Pericardium fibroblast (primary cell): Measurements from ENCODE around the gene TMEM41B. TPM values are rescaled to one million over a fixed set of nuclear protein-coding genes. Genes with fewer than 3 reads are reported as not detected.

ENCODE experiments used
- total RNA-seq: library from RNA; depleted of rRNA; stranded (reverse); fragments of >200 nt; gene quantifications from 2 replicates; pipeline ENCODE4 v1.2.3, GENCODE V29; 2015

TMEM41B gene
- 26.2 and 42.4 TPM in 2 replicates for total RNA-seq

GRCh38 chr11:9314291-9315077, at the start of gene TMEM41B:
TMEM41B (minus strand) TSS chr11:9314593; CDS start chr11:9314441, 152 bp downstream.

GRCh38 chr11:9265211-9266131, 48.9 kb downstream of the TMEM41B start, which contains the start of gene DENND5A:
DENND5A (minus strand) TSS chr11:9265350; CDS start chr11:9265069, 281 bp downstream.

Other genes with a start within 250 kb of the TMEM41B start
- 0.68 and 2.8 TPM in 2 replicates for gene SCUBE2, start 223.0 kb downstream of the TMEM41B start, total RNA-seq
- 77.6 and 95.9 TPM in 2 replicates for gene DENND5A, start 49.2 kb downstream of the TMEM41B start, total RNA-seq
- 39.2 and 51.3 TPM in 2 replicates for gene IPO7, start 70.1 kb upstream of the TMEM41B start, total RNA-seq
- gene ZNF143, start 146.4 kb upstream of the TMEM41B start, total RNA-seq: 10.2 and 22.3 TPM in 2 replicates